Neural cell (in vitro differentiated cells): ENCODE measurements around the gene PPP3CB. TPM values are rescaled to one million over a fixed set of nuclear protein-coding genes. Genes with fewer than 3 reads are reported as not detected.
A peak's percentile ranks its signal among the peaks of the same experiment; 100 is the strongest.

ENCODE experiments used
- H2AFZ ChIP-seq: fragments of 200-600, 300-800 bp; sonication (generic), shearing (Covaris generic); 2 replicates; pipeline ENCODE4 v1.6.0; 2014; ENCODE audit warnings: low read depth, mild to moderate bottlenecking, antibody characterized with exemption, low read length, moderate library complexity
- H3F3A ChIP-seq: fragments of 200-600 bp; shearing (Covaris generic); 2 replicates; pipeline ENCODE4 v1.6.1; 2016; ENCODE audit warnings: mild to moderate bottlenecking, moderate library complexity, mixed read lengths, antibody characterized with exemption, low read length; ENCODE audit not compliant: insufficient read depth, poor library complexity, severe bottlenecking
- H3K27ac ChIP-seq: fragments of 200-600, 300-800 bp; sonication (generic), shearing (Covaris generic); 2 replicates; pipeline ENCODE4 v1.5.1; 2014; ENCODE audit warnings: mild to moderate bottlenecking, low read length, moderate library complexity
- H3K27me3 ChIP-seq: fragments of 300-800, 200-600 bp; sonication (generic), shearing (Covaris generic); 2 replicates; pipeline ENCODE4 v1.6.0; 2014; ENCODE audit warnings: mild to moderate bottlenecking, low read depth, low read length, moderate library complexity; ENCODE audit not compliant: insufficient read depth
- H3K36me3 ChIP-seq: fragments of 300-800, 200-600 bp; sonication (generic), shearing (Covaris generic); 2 replicates; pipeline ENCODE4 v1.5.1; 2014; ENCODE audit warnings: mild to moderate bottlenecking, antibody characterized with exemption, low read length, moderate library complexity; ENCODE audit not compliant: insufficient read depth
- H3K4me2 ChIP-seq: fragments of 300-800, 200-600 bp; sonication (generic), shearing (Covaris generic); 2 replicates; pipeline ENCODE4 v1.6.0; 2014; ENCODE audit warnings: mild to moderate bottlenecking, low read length
- H3K4me3 ChIP-seq: fragments of 300-800, 200-600 bp; sonication (generic), shearing (Covaris generic); 2 replicates; pipeline ENCODE4 v1.5.1; 2014; ENCODE audit warnings: mild to moderate bottlenecking, low read length, moderate library complexity
- H3K79me2 ChIP-seq: fragments of 200-600 bp; shearing (Covaris generic); replicated peaks from 2 replicates; pipeline ENCODE4 v1.6.0; 2014; ENCODE audit warnings: mild to moderate bottlenecking, low read length, moderate library complexity; ENCODE audit not compliant: insufficient read depth
- H3K9ac ChIP-seq: fragments of 300-800, 200-600 bp; sonication (generic), shearing (Covaris generic); 2 replicates; pipeline ENCODE4 v1.6.1; 2016; ENCODE audit warnings: mild to moderate bottlenecking, low read length, mixed read lengths
- H3K9me2 ChIP-seq: fragments of 200-600 bp; shearing (Covaris generic); 2 replicates; pipeline ENCODE4 v1.6.1; 2016; ENCODE audit warnings: mild to moderate bottlenecking, low read length, mixed read lengths; ENCODE audit not compliant: insufficient read depth
- H3K9me3 ChIP-seq: fragments of 200-600, 300-800 bp; sonication (generic), shearing (Covaris generic); 2 replicates; pipeline ENCODE4 v1.6.1; 2016; ENCODE audit warnings: mild to moderate bottlenecking, mixed run types, low read length, moderate library complexity, mixed read lengths
- H4K20me1 ChIP-seq: fragments of 200-600 bp; shearing (Covaris generic); 2 replicates; pipeline ENCODE4 v1.6.1; 2016; ENCODE audit warnings: mild to moderate bottlenecking, mixed run types; ENCODE audit not compliant: insufficient read depth
- EP300 ChIP-seq: fragments of 450-650 bp; conservative IDR thresholded peaks from 2 replicates; pipeline ENCODE4 v1.6.1; 2014; ENCODE audit warnings: antibody characterized with exemption, mild to moderate bottlenecking, moderate library complexity; ENCODE audit not compliant: poor library complexity, severe bottlenecking
- EZH2 ChIP-seq: fragments of 200-600, 300-800 bp; shearing (Covaris generic), sonication (generic); IDR thresholded peaks from 2 replicates; pipeline ENCODE4 v1.6.1; 2014; ENCODE audit warnings: antibody characterized with exemption, low read length, borderline replicate concordance, mild to moderate bottlenecking; ENCODE audit not compliant: insufficient read depth, poor library complexity, severe bottlenecking
- MXI1 ChIP-seq: fragments of 450-650 bp; conservative IDR thresholded peaks from 2 replicates; pipeline ENCODE4 v1.6.1; 2014; ENCODE audit warnings: antibody characterized with exemption, mild to moderate bottlenecking; ENCODE audit not compliant: poor library complexity, severe bottlenecking
- POLR2AphosphoS5 ChIP-seq: IDR thresholded peaks from 2 replicates; pipeline ENCODE4 v1.6.1; 2012
- RAD21 ChIP-seq: fragments of 450-650 bp; conservative IDR thresholded peaks from 2 replicates; pipeline ENCODE4 v1.6.1; 2014; ENCODE audit warnings: antibody characterized with exemption, mild to moderate bottlenecking, moderate library complexity
- SMC3 ChIP-seq: fragments of 450-650 bp; conservative IDR thresholded peaks from 2 replicates; pipeline ENCODE4 v1.6.1; 2014; ENCODE audit warnings: antibody characterized with exemption, mild to moderate bottlenecking, moderate library complexity; ENCODE audit not compliant: poor library complexity
- TAF1 ChIP-seq: IDR thresholded peaks from 2 replicates; pipeline ENCODE4 v1.6.1; 2012; ENCODE audit warnings: low read depth
- polyA plus RNA-seq: library from polyadenylated mRNA; depleted of rRNA; stranded (reverse); fragments of >200 nt; gene quantifications from 2 replicates; pipeline ENCODE4 v1.2.3, GENCODE V29; 2014
- TF ChIP-seq, protein P1 (sequence below): fragments of 450-650 bp; IDR thresholded peaks from 2 replicates; pipeline ENCODE4 v1.5.1; 2014; ENCODE audit warnings: antibody characterized with exemption, mild to moderate bottlenecking, moderate library complexity; ENCODE audit not compliant: poor library complexity, severe bottlenecking
- TF ChIP-seq, protein P2 (sequence below): IDR thresholded peaks from 2 replicates; pipeline ENCODE4 v1.6.1; 2012; ENCODE audit warnings: borderline replicate concordance

Gene PPP3CB
- polyA plus RNA-seq, 1 donor from 2014 or later = 101 TPM

DNA sequence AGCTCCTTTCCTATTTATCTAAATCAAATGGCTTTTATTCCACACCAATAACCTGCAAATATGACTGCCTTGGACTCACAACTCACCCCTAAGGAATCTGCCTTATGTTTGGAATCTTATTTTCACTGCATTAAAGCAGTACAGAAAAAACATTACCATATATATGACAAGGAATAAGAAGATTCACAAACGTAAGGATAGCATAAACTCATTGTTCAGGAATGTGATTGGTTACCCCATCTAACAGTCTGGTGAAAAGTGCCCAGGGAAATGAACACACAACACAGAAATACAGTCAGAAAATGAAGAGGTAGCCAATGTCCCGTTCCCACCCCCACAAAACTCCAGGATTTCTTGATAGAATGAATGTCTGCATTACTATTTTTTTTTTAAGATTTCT lies 2.0 kb downstream of the PPP3CB start:
- Histone ChIP-seq H3K4me3 (peak overlapping the region; percentile 99), H3F3A (peaks cover 10% of the 10 kb centered on the region), H3K9ac (no peak overlapping the region), H2AFZ (no peak overlapping the region), H3K9me3 (no peaks in the 10 kb centered on the region), H3K27ac (no peak overlapping the region), H3K9me2 (no peaks in the 10 kb centered on the region), H3K27me3 (no peaks in the 10 kb centered on the region), H3K79me2 (peaks cover 56% of the 10 kb centered on the region), H3K36me3 (no peaks in the 10 kb centered on the region), H3K4me2 (peak overlapping the region; percentile 100), H4K20me1 (no peaks in the 10 kb centered on the region)
- TF ChIP-seq EP300 = no peak
- TF ChIP-seq MXI1 = no peak
- no peak for TF ChIP-seq POLR2AphosphoS5
- TF ChIP-seq, protein P1, sequence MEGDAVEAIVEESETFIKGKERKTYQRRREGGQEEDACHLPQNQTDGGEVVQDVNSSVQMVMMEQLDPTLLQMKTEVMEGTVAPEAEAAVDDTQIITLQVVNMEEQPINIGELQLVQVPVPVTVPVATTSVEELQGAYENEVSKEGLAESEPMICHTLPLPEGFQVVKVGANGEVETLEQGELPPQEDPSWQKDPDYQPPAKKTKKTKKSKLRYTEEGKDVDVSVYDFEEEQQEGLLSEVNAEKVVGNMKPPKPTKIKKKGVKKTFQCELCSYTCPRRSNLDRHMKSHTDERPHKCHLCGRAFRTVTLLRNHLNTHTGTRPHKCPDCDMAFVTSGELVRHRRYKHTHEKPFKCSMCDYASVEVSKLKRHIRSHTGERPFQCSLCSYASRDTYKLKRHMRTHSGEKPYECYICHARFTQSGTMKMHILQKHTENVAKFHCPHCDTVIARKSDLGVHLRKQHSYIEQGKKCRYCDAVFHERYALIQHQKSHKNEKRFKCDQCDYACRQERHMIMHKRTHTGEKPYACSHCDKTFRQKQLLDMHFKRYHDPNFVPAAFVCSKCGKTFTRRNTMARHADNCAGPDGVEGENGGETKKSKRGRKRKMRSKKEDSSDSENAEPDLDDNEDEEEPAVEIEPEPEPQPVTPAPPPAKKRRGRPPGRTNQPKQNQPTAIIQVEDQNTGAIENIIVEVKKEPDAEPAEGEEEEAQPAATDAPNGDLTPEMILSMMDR = no peak
- TF ChIP-seq, protein P2, sequence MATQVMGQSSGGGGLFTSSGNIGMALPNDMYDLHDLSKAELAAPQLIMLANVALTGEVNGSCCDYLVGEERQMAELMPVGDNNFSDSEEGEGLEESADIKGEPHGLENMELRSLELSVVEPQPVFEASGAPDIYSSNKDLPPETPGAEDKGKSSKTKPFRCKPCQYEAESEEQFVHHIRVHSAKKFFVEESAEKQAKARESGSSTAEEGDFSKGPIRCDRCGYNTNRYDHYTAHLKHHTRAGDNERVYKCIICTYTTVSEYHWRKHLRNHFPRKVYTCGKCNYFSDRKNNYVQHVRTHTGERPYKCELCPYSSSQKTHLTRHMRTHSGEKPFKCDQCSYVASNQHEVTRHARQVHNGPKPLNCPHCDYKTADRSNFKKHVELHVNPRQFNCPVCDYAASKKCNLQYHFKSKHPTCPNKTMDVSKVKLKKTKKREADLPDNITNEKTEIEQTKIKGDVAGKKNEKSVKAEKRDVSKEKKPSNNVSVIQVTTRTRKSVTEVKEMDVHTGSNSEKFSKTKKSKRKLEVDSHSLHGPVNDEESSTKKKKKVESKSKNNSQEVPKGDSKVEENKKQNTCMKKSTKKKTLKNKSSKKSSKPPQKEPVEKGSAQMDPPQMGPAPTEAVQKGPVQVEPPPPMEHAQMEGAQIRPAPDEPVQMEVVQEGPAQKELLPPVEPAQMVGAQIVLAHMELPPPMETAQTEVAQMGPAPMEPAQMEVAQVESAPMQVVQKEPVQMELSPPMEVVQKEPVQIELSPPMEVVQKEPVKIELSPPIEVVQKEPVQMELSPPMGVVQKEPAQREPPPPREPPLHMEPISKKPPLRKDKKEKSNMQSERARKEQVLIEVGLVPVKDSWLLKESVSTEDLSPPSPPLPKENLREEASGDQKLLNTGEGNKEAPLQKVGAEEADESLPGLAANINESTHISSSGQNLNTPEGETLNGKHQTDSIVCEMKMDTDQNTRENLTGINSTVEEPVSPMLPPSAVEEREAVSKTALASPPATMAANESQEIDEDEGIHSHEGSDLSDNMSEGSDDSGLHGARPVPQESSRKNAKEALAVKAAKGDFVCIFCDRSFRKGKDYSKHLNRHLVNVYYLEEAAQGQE = no peak
- no peak for TF ChIP-seq SMC3
- no peak for TF ChIP-seq TAF1
- TF ChIP-seq RAD21 = no peak
- no peak for TF ChIP-seq EZH2

DNA sequence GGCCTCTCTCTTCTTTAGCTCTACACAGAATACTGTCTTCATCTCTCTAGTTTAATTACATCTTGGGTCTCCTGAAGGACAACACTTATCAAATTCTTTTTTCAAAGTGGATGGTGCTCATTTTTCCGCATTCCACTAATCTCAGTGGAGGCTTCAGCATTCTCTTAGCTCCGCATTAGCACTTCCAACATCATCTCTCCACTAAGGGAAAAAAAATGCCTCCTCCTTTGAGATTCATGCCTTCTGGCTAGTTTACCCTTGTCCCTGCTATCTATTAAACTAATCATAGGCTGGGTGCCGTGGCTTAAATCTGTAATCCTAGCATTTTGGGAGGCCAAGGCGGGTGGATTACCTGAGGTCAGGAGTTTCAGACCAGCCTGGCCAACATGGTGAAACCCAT lies 9.2 kb downstream of the PPP3CB start:
- H3K79me2 ChIP-seq = peaks cover 35% of the 10 kb centered on the region
- H3K27ac ChIP-seq = no peak overlapping the region
- H2AFZ ChIP-seq = no peak overlapping the region
- no peaks in the 10 kb centered on the region for H3K36me3 ChIP-seq
- no peak overlapping the region for H3K9ac ChIP-seq
- no peaks in the 10 kb centered on the region for H3K9me3 ChIP-seq
- no peaks in the 10 kb centered on the region for H3F3A ChIP-seq
- TF ChIP-seq EZH2 = no peak
- TF ChIP-seq, protein P2 = no peak
- TF ChIP-seq MXI1 = no peak
- TF ChIP-seq EP300 = no peak
- TF ChIP-seq, protein P1 = no peak
- no peak for TF ChIP-seq SMC3
- TF ChIP-seq POLR2AphosphoS5 = no peak
- TF ChIP-seq TAF1 = no peak
- TF ChIP-seq RAD21 = no peak
- H3K4me3 ChIP-seq = no peak overlapping the region
- no peak overlapping the region for H3K4me2 ChIP-seq
- no peaks in the 10 kb centered on the region for H4K20me1 ChIP-seq
- no peaks in the 10 kb centered on the region for H3K27me3 ChIP-seq
- H3K9me2 ChIP-seq = no peaks in the 10 kb centered on the region
